ENCODE measurements around the gene TMEM270.

- TF ChIP-seq POLR2AphosphoS5 (IDR thresholded peaks at IDR 0.05) (no peak), POLR2A (IDR thresholded peaks at IDR 0.05) (no peak)
Observed at GRCh38 chr7:73904219-73905137, 43.5 kb downstream of the TMEM270 start.

Data from gastroesophageal sphincter (tissue), 2 donors.